Mucosa of descending colon (tissue), 3 donors: ENCODE measurements around the gene SLC4A4. TPM values are rescaled to one million over a fixed set of nuclear protein-coding genes. Genes with fewer than 3 reads are reported as not detected.

Experiments
- ATAC-seq: fragments of 200-7000 bp; cut with Tn5 transposase; one replicate; pipeline ENCODE4 v1.9.1; 2020; ENCODE audit warnings: mild to moderate bottlenecking, moderate library complexity
- DNase-seq, 3 donors: peaks; one replicate each; pipeline ENCODE4 v3.0.0-alpha.2; 2020
- H3K36me3 ChIP-seq: fragments of 200-600 bp; one replicate; pipeline ENCODE4 v1.8.0; 2021; ENCODE audit warnings: low read depth, mild to moderate bottlenecking
- H3K4me1 ChIP-seq: fragments of 200-600 bp; one replicate; pipeline ENCODE4 v1.8.0; 2021; ENCODE audit warnings: low read depth, mild to moderate bottlenecking
- H3K4me3 ChIP-seq: fragments of 200-600 bp; one replicate; pipeline ENCODE4 v1.8.0; 2021; ENCODE audit warnings: mild to moderate bottlenecking
- H3K9me3 ChIP-seq: fragments of 200-600 bp; one replicate; pipeline ENCODE4 v1.8.0; 2021; ENCODE audit warnings: mild to moderate bottlenecking
- intact Hi-C, 2 donors: fragments of 100-400 bp; cut with DNase I in 1 of 2; cut with micrococcal nuclease in 1 of 2; formaldehyde crosslinking; loops; one replicate each; pipeline versions ENCODE4 v1.11.0 to v1.11.1; 2022; cut with DNase I, micrococcal nuclease
- total RNA-seq, 3 donors: library from RNA; stranded (reverse); fragmentation: NEBNext Ultra II Directional in 2 of 3; extraction: Animal tissue kit (Norgen Biotek cat#: 25700) in 2 of 3; gene quantifications; one replicate each; pipeline versions ENCODE4 v1.2.1 to v1.2.4, GENCODE V29; 2021 to 2023
- TF ChIP-seq, protein P1 (sequence below): fragments of 200-600 bp; IDR thresholded peaks from one replicate; pipeline ENCODE4 v1.8.0; 2022; ENCODE audit warnings: antibody characterized with exemption, mild to moderate bottlenecking
- donor health status: DM: no; HTN: no; CAD: no; lungs with moderate emphysema.
- donor health status: DM: no; HTN: no; CAD: no.
- donor health status: DM: no; HTN: yes; CAD: no.

Gene SLC4A4
- total RNA-seq, 3 donors from 2014 or later: 102 to 248 (median 165) TPM

DNA sequence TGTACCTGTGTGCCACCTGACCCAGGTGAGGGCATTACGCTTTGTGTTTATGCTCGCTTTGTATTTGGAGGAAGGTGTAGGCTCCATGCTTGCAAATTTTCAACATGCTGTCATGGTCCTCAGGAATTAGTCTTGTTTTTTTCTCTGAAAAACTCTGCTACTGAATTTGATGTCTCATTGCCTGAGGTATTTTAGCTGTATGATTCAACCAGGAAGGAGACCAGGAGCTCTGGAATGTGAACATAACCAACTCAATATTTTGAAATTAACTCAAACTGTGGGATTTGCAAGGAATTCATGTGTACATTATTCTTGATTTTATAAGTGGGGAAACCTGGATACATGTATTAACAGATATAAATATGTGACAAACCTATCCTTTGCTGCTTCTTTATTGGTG, 134.1 kb downstream of the SLC4A4 start:
- ATAC-seq (no peak), DNase-seq (no peak)
- Histone ChIP-seq H3K4me1 (no peaks in the 10 kb centered on the region), H3K36me3 (no peaks in the 10 kb centered on the region), H3K9me3 (no peaks in the 10 kb centered on the region), H3K4me3 (no peak overlapping the region)
- TF ChIP-seq, protein P1, sequence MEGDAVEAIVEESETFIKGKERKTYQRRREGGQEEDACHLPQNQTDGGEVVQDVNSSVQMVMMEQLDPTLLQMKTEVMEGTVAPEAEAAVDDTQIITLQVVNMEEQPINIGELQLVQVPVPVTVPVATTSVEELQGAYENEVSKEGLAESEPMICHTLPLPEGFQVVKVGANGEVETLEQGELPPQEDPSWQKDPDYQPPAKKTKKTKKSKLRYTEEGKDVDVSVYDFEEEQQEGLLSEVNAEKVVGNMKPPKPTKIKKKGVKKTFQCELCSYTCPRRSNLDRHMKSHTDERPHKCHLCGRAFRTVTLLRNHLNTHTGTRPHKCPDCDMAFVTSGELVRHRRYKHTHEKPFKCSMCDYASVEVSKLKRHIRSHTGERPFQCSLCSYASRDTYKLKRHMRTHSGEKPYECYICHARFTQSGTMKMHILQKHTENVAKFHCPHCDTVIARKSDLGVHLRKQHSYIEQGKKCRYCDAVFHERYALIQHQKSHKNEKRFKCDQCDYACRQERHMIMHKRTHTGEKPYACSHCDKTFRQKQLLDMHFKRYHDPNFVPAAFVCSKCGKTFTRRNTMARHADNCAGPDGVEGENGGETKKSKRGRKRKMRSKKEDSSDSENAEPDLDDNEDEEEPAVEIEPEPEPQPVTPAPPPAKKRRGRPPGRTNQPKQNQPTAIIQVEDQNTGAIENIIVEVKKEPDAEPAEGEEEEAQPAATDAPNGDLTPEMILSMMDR: no peak
- intact Hi-C loops: no loop called here

GRCh38 chr4:71473541-71474240, 134.9 kb downstream of the SLC4A4 start:
- intact Hi-C loops: no loop called here

DNA sequence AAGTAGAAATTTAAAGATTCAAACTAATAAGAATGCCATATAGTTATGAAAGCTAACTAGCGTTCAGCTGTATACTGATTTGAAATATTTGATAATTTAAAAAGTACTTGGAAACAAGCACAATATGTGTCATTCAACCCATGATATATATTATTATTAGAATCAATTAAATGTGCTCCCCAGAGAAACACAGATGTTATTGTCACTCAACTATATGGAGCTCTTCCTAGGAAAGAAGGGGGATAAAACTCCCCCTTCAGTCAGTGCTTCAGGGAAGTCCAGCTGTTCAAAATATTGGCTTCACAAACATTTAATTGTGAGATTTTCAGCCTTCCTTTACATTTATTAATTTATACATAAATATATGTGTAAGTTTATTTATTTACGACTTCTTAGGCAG, 135.9 kb downstream of the SLC4A4 start:
- no peaks in the 10 kb centered on the region for H3K4me1 ChIP-seq
- TF ChIP-seq, protein P1: no peak
- H3K36me3 ChIP-seq: no peaks in the 10 kb centered on the region
- no peaks in the 10 kb centered on the region for H3K9me3 ChIP-seq
- intact Hi-C loops: no loop called here
- DNase-seq: no peak
- no peak for ATAC-seq
- no peak overlapping the region for H3K4me3 ChIP-seq

More at GRCh38 chr4:71473541-71474240, 134.9 kb downstream of the SLC4A4 start:
- Histone ChIP-seq H3K9me3 (no peaks in the 10 kb centered on the region), H3K4me1 (no peaks in the 10 kb centered on the region), H3K36me3 (no peaks in the 10 kb centered on the region), H3K4me3 (no peak overlapping the region)
- ATAC-seq: no peak
- TF ChIP-seq, protein P1: no peak
- no peak for DNase-seq

GRCh38 chr4:71476240-71476639, 137.4 kb downstream of the SLC4A4 start:
- Histone ChIP-seq H3K36me3 (no peaks in the 10 kb centered on the region), H3K9me3 (no peaks in the 10 kb centered on the region), H3K4me3 (no peak overlapping the region), H3K4me1 (no peaks in the 10 kb centered on the region)
- intact Hi-C loops: no loop called here
- ATAC-seq (no peak), DNase-seq (no peak)
- TF ChIP-seq, protein P1: no peak

DNA sequence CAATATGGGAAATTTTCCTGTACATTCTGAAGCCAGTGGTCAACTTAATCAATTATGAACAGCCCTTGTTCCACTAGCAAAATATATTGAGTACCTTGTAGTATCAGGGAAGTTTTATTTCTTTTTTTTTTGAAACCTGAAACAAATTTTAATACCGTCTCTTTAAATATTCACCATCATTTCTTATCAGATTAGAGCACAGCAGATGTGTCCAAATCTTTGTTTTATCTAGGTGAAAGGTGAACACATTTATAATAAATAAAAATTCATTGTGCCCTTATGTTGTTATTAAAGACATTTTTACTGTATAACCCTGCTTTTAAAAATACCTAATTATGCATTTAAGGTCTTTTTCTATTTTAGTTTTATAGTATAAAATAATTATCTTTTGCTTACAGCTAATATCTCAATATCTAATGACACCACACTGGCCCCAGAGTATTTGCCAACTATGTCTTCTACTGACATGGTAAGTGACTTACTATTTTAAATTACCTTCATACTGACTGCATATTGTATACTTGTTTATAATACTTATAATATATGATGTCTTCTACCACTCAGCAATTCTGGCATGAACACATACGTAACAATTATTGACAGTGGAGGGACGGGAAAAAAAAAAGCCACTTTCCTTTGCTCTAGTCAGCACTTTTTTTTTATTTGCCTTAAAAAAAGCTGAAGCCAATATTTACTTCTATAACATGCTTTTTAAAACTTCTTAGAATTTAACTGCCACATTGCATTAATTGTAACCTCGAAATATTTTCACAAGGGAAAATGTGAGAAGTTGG, 147.9 kb downstream of the SLC4A4 start:
- Histone ChIP-seq H3K4me3 (no peak overlapping the region), H3K36me3 (no peaks in the 10 kb centered on the region), H3K4me1 (no peaks in the 10 kb centered on the region), H3K9me3 (no peaks in the 10 kb centered on the region)
- no peak for DNase-seq
- ATAC-seq: no peak
- TF ChIP-seq, protein P1: no peak
- intact Hi-C loops: no loop called here
